Measurements from ENCODE around the gene CHRND.

GRCh38 chr2:232525791-232526371, at the start of gene CHRND:
- TF ChIP-seq CTCF (IDR thresholded peaks at IDR 0.05) (no peak), POLR2A (IDR thresholded peaks at IDR 0.05) (no peak)

Measured in testis (tissue), 2 donors.